ENCODE results near the gene ZNF714.

GRCh38 chr19:21138130-21138529 is 56.1 kb downstream of the ZNF714 start:
- no peak for TF ChIP-seq CTCF (IDR thresholded peaks at IDR 0.05; ENCODE audit: insufficient read depth, low read depth, low read length)
- no peak for TF ChIP-seq EZH2 (IDR thresholded peaks at IDR 0.05; ENCODE audit: insufficient read depth, low read length)

Data from astrocyte (in vitro differentiated cells and primary cell).